ENCODE measurements around the gene GJB6.

The GJB6 gene

GRCh38 chr13:20193907-20194631, 38.0 kb downstream of the GJB6 start:
- peaks cover 38 to 53% of the 10 kb centered on the region in 2 donors for H3K27me3 ChIP-seq (ENCODE audit: control insufficient read depth in 1 of 2, insufficient read depth in 2 of 2, low read length in 2 of 2)
- no peak overlapping the region for H3K27ac ChIP-seq (ENCODE audit: low read length)
- H3K4me3 ChIP-seq (ENCODE audit: low read length in 2 of 2) = no peak overlapping the region
- H3K9me3 ChIP-seq (ENCODE audit: control insufficient read depth in 2 of 2, low read length in 2 of 2) = no peaks in the 10 kb centered on the region
- no peaks in the 10 kb centered on the region for H3K36me3 ChIP-seq (ENCODE audit: control insufficient read depth in 2 of 2, insufficient read depth in 2 of 2, low read length in 2 of 2)
- H3K9ac ChIP-seq (ENCODE audit: low read length in 2 of 2) = no peak overlapping the region
- peaks cover 21% of the 10 kb centered on the region for H3K4me1 ChIP-seq (ENCODE audit: control insufficient read depth, insufficient read depth, low read length)

GRCh38 chr13:20193162-20193906, 38.8 kb downstream of the GJB6 start:
- H3K27me3 ChIP-seq (ENCODE audit: control insufficient read depth in 1 of 2, insufficient read depth in 2 of 2, low read length in 2 of 2) = peaks cover 41 to 53% of the 10 kb centered on the region in 2 donors

GRCh38 chr13:20192836-20193161, 39.3 kb downstream of the GJB6 start, which contains the start of gene GJB2:
TSS of gene GJB2 (minus strand) at chr13:20192938. CDS start at chr13:20189581, 3,357 bp downstream.
- H3K9ac ChIP-seq (ENCODE audit: low read length in 2 of 2) = no peak within 1 kb of the TSS
- H3K4me3 ChIP-seq (ENCODE audit: low read length in 2 of 2) = peak within 1 kb of the TSS; percentile 55 to 64
- no peaks in the 10 kb centered on the region for H3K36me3 ChIP-seq (ENCODE audit: control insufficient read depth in 2 of 2, insufficient read depth in 2 of 2, low read length in 2 of 2)
- peaks cover 21% of the 10 kb centered on the region for H3K4me1 ChIP-seq (ENCODE audit: control insufficient read depth, insufficient read depth, low read length)
- no peaks in the 10 kb centered on the region for H3K9me3 ChIP-seq (ENCODE audit: control insufficient read depth in 2 of 2, low read length in 2 of 2)
- no peak within 1 kb of the TSS for H3K27ac ChIP-seq (ENCODE audit: low read length)
- H3K27me3 ChIP-seq (ENCODE audit: control insufficient read depth in 1 of 2, insufficient read depth in 2 of 2, low read length in 2 of 2) = peaks cover 41 to 53% of the 10 kb centered on the region in 2 donors

More at GRCh38 chr13:20193162-20193906, 38.8 kb downstream of the GJB6 start:
- Histone ChIP-seq H3K27ac (ENCODE audit: low read length) (no peak overlapping the region), H3K4me3 (ENCODE audit: low read length in 2 of 2) (peak overlapping the region in 1 of 2 donors; percentile 49), H3K4me1 (ENCODE audit: control insufficient read depth, insufficient read depth, low read length) (peaks cover 21% of the 10 kb centered on the region), H3K9ac (ENCODE audit: low read length in 2 of 2) (no peak overlapping the region), H3K9me3 (ENCODE audit: control insufficient read depth in 2 of 2, low read length in 2 of 2) (no peaks in the 10 kb centered on the region), H3K36me3 (ENCODE audit: control insufficient read depth in 2 of 2, insufficient read depth in 2 of 2, low read length in 2 of 2) (no peaks in the 10 kb centered on the region)

- peaks cover 21% of the 10 kb centered on the region for H3K4me1 ChIP-seq (ENCODE audit: control insufficient read depth, insufficient read depth, low read length)
- H3K9ac ChIP-seq (ENCODE audit: low read length in 2 of 2) = no peak overlapping the region
- no peaks in the 10 kb centered on the region for H3K36me3 ChIP-seq (ENCODE audit: control insufficient read depth in 2 of 2, insufficient read depth in 2 of 2, low read length in 2 of 2)
- H3K27me3 ChIP-seq (ENCODE audit: control insufficient read depth in 1 of 2, insufficient read depth in 2 of 2, low read length in 2 of 2) = peaks cover 41 to 53% of the 10 kb centered on the region in 2 donors
- H3K4me3 ChIP-seq (ENCODE audit: low read length in 2 of 2) = peak overlapping the region; percentile 55 to 64
- H3K27ac ChIP-seq (ENCODE audit: low read length) = no peak overlapping the region
- H3K9me3 ChIP-seq (ENCODE audit: control insufficient read depth in 2 of 2, low read length in 2 of 2) = no peaks in the 10 kb centered on the region
Measured at GRCh38 chr13:20192158-20192835, 39.8 kb downstream of the GJB6 start.

GRCh38 chr13:20191311-20192157, 40.6 kb downstream of the GJB6 start:
- H3K4me1 ChIP-seq (ENCODE audit: control insufficient read depth, insufficient read depth, low read length) = peaks cover 21% of the 10 kb centered on the region
- peaks cover 38 to 53% of the 10 kb centered on the region in 2 donors for H3K27me3 ChIP-seq (ENCODE audit: control insufficient read depth in 1 of 2, insufficient read depth in 2 of 2, low read length in 2 of 2)
- no peak overlapping the region for H3K9ac ChIP-seq (ENCODE audit: low read length in 2 of 2)
- no peaks in the 10 kb centered on the region for H3K9me3 ChIP-seq (ENCODE audit: control insufficient read depth in 2 of 2, low read length in 2 of 2)
- no peak overlapping the region for H3K27ac ChIP-seq (ENCODE audit: low read length)
- H3K4me3 ChIP-seq (ENCODE audit: low read length in 2 of 2) = peak overlapping the region; percentile 55 to 64
- H3K36me3 ChIP-seq (ENCODE audit: control insufficient read depth in 2 of 2, insufficient read depth in 2 of 2, low read length in 2 of 2) = no peaks in the 10 kb centered on the region

- H3K4me1 ChIP-seq (ENCODE audit: control insufficient read depth, insufficient read depth, low read length) = peaks cover 21% of the 10 kb centered on the region
- H3K9ac ChIP-seq (ENCODE audit: low read length in 2 of 2) = no peak overlapping the region
- no peak overlapping the region for H3K4me3 ChIP-seq (ENCODE audit: low read length in 2 of 2)
- peaks cover 38 to 49% of the 10 kb centered on the region in 2 donors for H3K27me3 ChIP-seq (ENCODE audit: control insufficient read depth in 1 of 2, insufficient read depth in 2 of 2, low read length in 2 of 2)
- H3K36me3 ChIP-seq (ENCODE audit: control insufficient read depth in 2 of 2, insufficient read depth in 2 of 2, low read length in 2 of 2) = no peaks in the 10 kb centered on the region
- no peaks in the 10 kb centered on the region for H3K9me3 ChIP-seq (ENCODE audit: control insufficient read depth in 2 of 2, low read length in 2 of 2)
- H3K27ac ChIP-seq (ENCODE audit: low read length) = no peak overlapping the region
Measured at GRCh38 chr13:20190481-20191310, 41.4 kb downstream of the GJB6 start.

- peaks cover 33 to 43% of the 10 kb centered on the region in 2 donors for H3K27me3 ChIP-seq (ENCODE audit: control insufficient read depth in 1 of 2, insufficient read depth in 2 of 2, low read length in 2 of 2)
- no peak overlapping the region for H3K9ac ChIP-seq (ENCODE audit: low read length in 2 of 2)
- H3K4me1 ChIP-seq (ENCODE audit: control insufficient read depth, insufficient read depth, low read length) = peaks cover 21% of the 10 kb centered on the region
- H3K9me3 ChIP-seq (ENCODE audit: control insufficient read depth in 2 of 2, low read length in 2 of 2) = no peaks in the 10 kb centered on the region
- H3K27ac ChIP-seq (ENCODE audit: low read length) = no peak overlapping the region
- H3K36me3 ChIP-seq (ENCODE audit: control insufficient read depth in 2 of 2, insufficient read depth in 2 of 2, low read length in 2 of 2) = no peaks in the 10 kb centered on the region
- H3K4me3 ChIP-seq (ENCODE audit: low read length in 2 of 2) = no peak overlapping the region
Measured at GRCh38 chr13:20190076-20190475, 42.0 kb downstream of the GJB6 start.

GRCh38 chr13:20188667-20189553, 43.2 kb downstream of the GJB6 start:
- no peak overlapping the region for H3K4me3 ChIP-seq (ENCODE audit: low read length in 2 of 2)
- no peak overlapping the region for H3K9ac ChIP-seq (ENCODE audit: low read length in 2 of 2)
- no peaks in the 10 kb centered on the region for H3K36me3 ChIP-seq (ENCODE audit: control insufficient read depth in 2 of 2, insufficient read depth in 2 of 2, low read length in 2 of 2)
- peaks cover 21% of the 10 kb centered on the region for H3K4me1 ChIP-seq (ENCODE audit: control insufficient read depth, insufficient read depth, low read length)
- H3K9me3 ChIP-seq (ENCODE audit: control insufficient read depth in 2 of 2, low read length in 2 of 2) = no peaks in the 10 kb centered on the region
- peaks cover 31 to 33% of the 10 kb centered on the region in 2 donors for H3K27me3 ChIP-seq (ENCODE audit: control insufficient read depth in 1 of 2, insufficient read depth in 2 of 2, low read length in 2 of 2)
- H3K27ac ChIP-seq (ENCODE audit: low read length) = no peak overlapping the region

GRCh38 chr13:20186771-20187170, 45.3 kb downstream of the GJB6 start:
- Histone ChIP-seq H3K27me3 (ENCODE audit: control insufficient read depth in 1 of 2, insufficient read depth in 2 of 2, low read length in 2 of 2) (peaks cover 10 to 27% of the 10 kb centered on the region in 2 donors), H3K9me3 (ENCODE audit: control insufficient read depth in 2 of 2, low read length in 2 of 2) (no peaks in the 10 kb centered on the region), H3K4me3 (ENCODE audit: low read length in 2 of 2) (no peak overlapping the region), H3K36me3 (ENCODE audit: control insufficient read depth in 2 of 2, insufficient read depth in 2 of 2, low read length in 2 of 2) (no peaks in the 10 kb centered on the region), H3K27ac (ENCODE audit: low read length) (no peak overlapping the region), H3K9ac (ENCODE audit: low read length in 2 of 2) (no peak overlapping the region), H3K4me1 (ENCODE audit: control insufficient read depth, insufficient read depth, low read length) (peaks cover 1% of the 10 kb centered on the region)
